CD14-positive monocyte (primary cell): Measurements from ENCODE around the gene ISG20. TPM values are rescaled to one million over a fixed set of nuclear protein-coding genes. Genes with fewer than 3 reads are reported as not detected.
A peak's percentile ranks its signal among the peaks of the same experiment; 100 is the strongest.

ENCODE experiments used
- DNase-seq, 3 donors: peaks; one replicate each; pipeline ENCODE4 v3.0.0-alpha.2; 2011 to 2022
- H2AFZ ChIP-seq: 2 replicates; pipeline ENCODE4 v1.6.0; 2012; ENCODE audit warnings: mild to moderate bottlenecking, low read depth, low read length, inconsistent platforms; ENCODE audit not compliant: insufficient read depth, poor library complexity, severe bottlenecking
- H3K27ac ChIP-seq, 2 donors: 1 replicate in 1 of 2; 2 replicates in 1 of 2; pipeline ENCODE4 v1.5.1; 2012 to 2013; ENCODE audit warnings: low read length in 2 of 2, control low read depth in 1 of 2, inconsistent platforms in 1 of 2, low read depth in 1 of 2, mild to moderate bottlenecking in 1 of 2
- H3K27me3 ChIP-seq, 2 donors: one replicate each; pipeline versions ENCODE4 v1.6.0 to v1.6.1; 2011 to 2013; ENCODE audit warnings: low read length in 2 of 2; ENCODE audit not compliant: control insufficient read depth in 2 of 2, insufficient read depth in 2 of 2
- H3K36me3 ChIP-seq, 2 donors: replicated peaks in 1 of 2; 1 replicate in 1 of 2; 2 replicates in 1 of 2; pipeline versions ENCODE4 v1.5.1 to v1.6.1; 2012 to 2013; ENCODE audit warnings: low read length in 2 of 2, control low read depth in 1 of 2, inconsistent platforms in 1 of 2, mild to moderate bottlenecking in 1 of 2; ENCODE audit not compliant: insufficient read depth in 2 of 2, control insufficient read depth in 1 of 2
- H3K4me1 ChIP-seq, 2 donors: 1 replicate in 1 of 2; 2 replicates in 1 of 2; pipeline versions ENCODE4 v1.5.1 to v1.6.1; 2012 to 2013; ENCODE audit warnings: low read length in 2 of 2, control low read depth in 1 of 2, inconsistent platforms in 1 of 2, mild to moderate bottlenecking in 1 of 2, moderate library complexity in 1 of 2; ENCODE audit not compliant: insufficient read depth in 2 of 2, control insufficient read depth in 1 of 2
- H3K4me2 ChIP-seq: replicated peaks from 2 replicates; pipeline ENCODE3; 2012; ENCODE audit warnings: low read length, moderate library complexity, mild to moderate bottlenecking; ENCODE audit not compliant: poor library complexity, severe bottlenecking; ENCODE audit errors: extremely low read depth
- H3K4me3 ChIP-seq, 3 experiments: fragments of 200-600 bp in 1 of 3; sonication (generic) in 1 of 3; replicated peaks in 1 of 3; 1 replicate in 2 of 3; 2 replicates in 1 of 3; pipeline ENCODE4 v1.5.1; 2011 to 2013; ENCODE audit warnings: low read length in 3 of 3, mild to moderate bottlenecking in 3 of 3, control low read depth in 2 of 3, low read depth in 2 of 3, inconsistent platforms in 1 of 3, moderate library complexity in 1 of 3
- H3K79me2 ChIP-seq: 2 replicates; pipeline ENCODE4 v1.6.0; 2012; ENCODE audit warnings: mild to moderate bottlenecking, control low read depth, inconsistent platforms, low read length, moderate library complexity; ENCODE audit not compliant: insufficient read depth
- H3K9ac ChIP-seq: 2 replicates; pipeline ENCODE4 v1.6.0; 2017; ENCODE audit warnings: low read length, mild to moderate bottlenecking; ENCODE audit not compliant: insufficient read depth, poor library complexity, severe bottlenecking
- H3K9me3 ChIP-seq, 2 donors: replicated peaks in 1 of 2; 1 replicate in 1 of 2; 2 replicates in 1 of 2; pipeline versions ENCODE4 v1.5.1 to v1.6.1; 2012 to 2013; ENCODE audit warnings: low read length in 2 of 2, control low read depth in 1 of 2; ENCODE audit not compliant: control insufficient read depth in 1 of 2, insufficient read depth in 1 of 2
- H4K20me1 ChIP-seq: 2 replicates; pipeline ENCODE4 v1.6.0; 2012; ENCODE audit warnings: mild to moderate bottlenecking, low read length, control low read depth, moderate library complexity; ENCODE audit not compliant: insufficient read depth
- H3K27ac Mint-ChIP-seq, 7 donors: one replicate each; pipeline ENCODE4 v1.8.0; 2020; ENCODE audit warnings: mild to moderate bottlenecking in 7 of 7, mixed read lengths in 7 of 7, moderate library complexity in 6 of 7, inconsistent platforms in 2 of 7
- H3K27me3 Mint-ChIP-seq, 3 donors: one replicate each; pipeline ENCODE4 v1.8.0; 2021 to 2022; ENCODE audit warnings: low read depth in 3 of 3, mild to moderate bottlenecking in 3 of 3, mixed read lengths in 3 of 3, moderate library complexity in 3 of 3, inconsistent platforms in 1 of 3
- H3K36me3 Mint-ChIP-seq, 2 donors: one replicate each; pipeline ENCODE4 v1.8.0; 2020; ENCODE audit warnings: mixed read lengths in 2 of 2, inconsistent platforms in 1 of 2, mild to moderate bottlenecking in 1 of 2
- H3K4me1 Mint-ChIP-seq: one replicate; pipeline ENCODE4 v1.8.0; 2020; ENCODE audit warnings: mild to moderate bottlenecking, mixed read lengths
- H3K4me3 Mint-ChIP-seq, 2 donors: one replicate each; pipeline ENCODE4 v1.8.0; 2020; ENCODE audit warnings: mild to moderate bottlenecking in 2 of 2, mixed read lengths in 2 of 2, moderate library complexity in 1 of 2
- H3K9me3 Mint-ChIP-seq, 7 donors: one replicate each; pipeline ENCODE4 v1.8.0; 2020 to 2022; ENCODE audit warnings: mixed read lengths in 7 of 7, mild to moderate bottlenecking in 6 of 7, moderate library complexity in 6 of 7, inconsistent platforms in 2 of 7
- CTCF ChIP-seq: fragments of 200-600 bp; IDR thresholded peaks from one replicate; pipeline ENCODE4 v1.8.0; 2022; ENCODE audit warnings: antibody characterized with exemption, mild to moderate bottlenecking
- WGBS: methylation state at CpG from one replicate; pipeline ENCODE4 v1.1.5; 2013; ENCODE audit warnings: missing lambda C conversion rate; ENCODE audit not compliant: insufficient coverage; 5-methylcytosine and 5-hydroxymethylcytosine counted together
- intact Hi-C, 2 donors: fragments of 100-400 bp; cut with micrococcal nuclease; formaldehyde crosslinking; loops; one replicate each; pipeline versions ENCODE4 v1.15.0 to v1.15.1; 2023
- polyA plus RNA-seq, 3 donors: library from polyadenylated mRNA; depleted of rRNA in 1 of 3; unstranded in 2 of 3; stranded (reverse) in 1 of 3; fragments of 300-500 nt in 2 of 3; fragments of >200 nt in 1 of 3; fragmentation: Illumina TruSeq in 2 of 3; gene quantifications; 1 replicate in 2 of 3; 2 replicates in 1 of 3; pipeline ENCODE4 v1.2.3, GENCODE V29; 2012 to 2021

Gene ISG20
- polyA plus RNA-seq, 3 donors: 15.6 to 29.3 (median 25.1) TPM

DNA sequence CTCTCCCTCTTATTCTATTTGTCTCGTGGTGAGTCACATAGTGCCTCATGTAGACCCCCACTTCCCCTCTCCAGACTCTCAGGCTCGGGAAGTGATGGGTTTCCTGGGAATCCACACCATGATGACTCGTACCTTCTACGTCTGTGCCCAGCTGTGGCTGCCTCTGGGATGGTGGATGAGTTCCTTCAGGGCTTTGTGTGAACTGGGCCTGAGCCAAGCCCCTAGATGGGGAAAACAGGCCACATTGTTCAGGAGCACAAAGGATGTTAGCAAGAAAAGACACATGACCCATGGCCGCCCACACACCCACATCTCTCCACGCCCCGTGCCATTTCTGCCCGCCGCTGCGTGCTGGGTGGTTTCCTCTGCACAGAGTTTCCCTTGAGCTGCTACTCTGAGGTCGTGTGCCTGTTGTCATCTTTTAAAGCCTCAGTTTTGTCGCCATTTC, 10.5 kb downstream of the ISG20 start:
- Mint-ChIP-seq H3K27ac (peak overlapping the region; percentile 18 to 78 (median 52)), H3K9me3 (peaks cover 0 to 2% (median 0%) of the 10 kb centered on the region in 7 donors), H3K36me3 (peaks cover 0 to 2% of the 10 kb centered on the region in 2 donors), H3K4me1 (peaks cover 3% of the 10 kb centered on the region), H3K4me3 (no peak overlapping the region), H3K27me3 (peaks cover 0 to 2% (median 1%) of the 10 kb centered on the region in 3 donors)
- Histone ChIP-seq H2AFZ (no peak overlapping the region), H3K4me1 (no peaks in the 10 kb centered on the region), H3K27ac (no peak overlapping the region), H4K20me1 (no peaks in the 10 kb centered on the region), H3K9ac (no peak overlapping the region), H3K4me3 (no peak overlapping the region), H3K79me2 (no peaks in the 10 kb centered on the region), H3K4me2 (no peak overlapping the region), H3K27me3 (no peaks in the 10 kb centered on the region), H3K9me3 (no peaks in the 10 kb centered on the region), H3K36me3 (no peaks in the 10 kb centered on the region)
- 18% methylated on average over 6 of the region's 12 CpGs for WGBS
- no peak for TF ChIP-seq CTCF
- intact Hi-C loops: no loop called here
- DNase-seq: peak in 1 of 3 donors; percentile 65

DNA sequence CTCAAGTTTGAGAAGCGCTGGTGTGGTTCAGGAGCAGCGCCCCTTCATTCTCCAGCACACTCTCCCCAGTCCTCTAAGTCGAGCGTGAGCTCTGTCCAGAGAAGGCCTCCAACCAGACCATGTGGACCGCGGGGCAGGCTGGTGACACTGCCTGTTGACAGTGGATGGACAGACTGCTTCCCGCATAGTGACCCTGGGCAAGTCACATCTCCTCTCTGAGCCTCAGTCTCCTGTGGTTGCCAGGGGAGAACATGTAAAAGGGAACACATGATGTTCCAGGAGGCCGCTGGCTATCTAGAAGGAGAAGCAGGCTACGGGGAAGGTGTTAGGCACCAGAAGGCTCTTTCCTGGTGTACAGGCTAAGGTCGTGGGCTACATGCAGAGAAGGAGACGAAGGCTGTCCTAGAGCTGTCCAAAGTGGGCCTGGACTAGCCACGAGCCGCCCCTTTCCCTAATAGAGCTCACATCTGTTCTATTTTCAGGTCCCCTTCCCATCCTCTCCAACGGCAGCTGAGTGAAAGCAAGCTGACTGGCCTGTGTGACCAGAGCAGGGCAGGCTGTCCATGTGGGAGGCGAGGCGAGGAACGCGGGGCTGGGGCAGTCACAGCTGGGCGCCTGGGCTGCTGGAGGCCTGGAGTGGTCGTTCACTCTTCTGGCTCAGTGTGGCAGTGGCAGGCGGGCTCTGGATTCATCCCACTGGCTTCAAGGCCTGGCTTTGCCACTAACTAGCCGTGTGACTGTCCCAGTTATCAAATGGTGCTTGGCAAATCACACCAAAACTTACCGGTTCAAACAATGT, 11.1 kb downstream of the ISG20 start:
- Mint-ChIP-seq H3K4me3 (no peak overlapping the region), H3K27ac (peak overlapping the region in 4 of 7 donors; percentile 52 to 78 (median 62)), H3K9me3 (peaks cover 0 to 2% (median 0%) of the 10 kb centered on the region in 7 donors), H3K27me3 (peaks cover 0 to 2% (median 1%) of the 10 kb centered on the region in 3 donors), H3K4me1 (peaks cover 3% of the 10 kb centered on the region), H3K36me3 (peaks cover 0 to 2% of the 10 kb centered on the region in 2 donors)
- no peaks in the 10 kb centered on the region for H3K36me3 ChIP-seq
- H4K20me1 ChIP-seq: no peaks in the 10 kb centered on the region
- no peaks in the 10 kb centered on the region for H3K9me3 ChIP-seq
- DNase-seq: no peak
- H3K79me2 ChIP-seq: no peaks in the 10 kb centered on the region
- no peak overlapping the region for H3K4me2 ChIP-seq
- no peak overlapping the region for H3K9ac ChIP-seq
- H3K4me1 ChIP-seq: no peaks in the 10 kb centered on the region
- intact Hi-C loops: loop anchor here in 1 of 2 donors (5.0 kb wide), 1 partner anchor 38 kb away; no protein-coding TSS in a partner anchor
- H3K27me3 ChIP-seq: no peaks in the 10 kb centered on the region
- TF ChIP-seq CTCF: no peak
- 96% methylated on average over 19 of the region's 23 CpGs for WGBS
- no peak overlapping the region for H2AFZ ChIP-seq
- no peak overlapping the region for H3K27ac ChIP-seq
- H3K4me3 ChIP-seq: no peak overlapping the region
